Endometrial microvascular endothelial cells (primary cell): ENCODE measurements around the gene EYA3. TPM values are rescaled to one million over a fixed set of nuclear protein-coding genes. Genes with fewer than 3 reads are reported as not detected.

Experiments
- in situ Hi-C: cut with HindIII; loops from 2 replicates; pipeline ENCODE4 v1.10.0; 2017; ENCODE audit warnings: low sequenced_read_pairs, low pct_unique_long_range_greater_than_20kb; ENCODE audit errors: inconsistent ontology term
- total RNA-seq: library from RNA; depleted of rRNA; stranded (reverse); fragments of >200 nt; gene quantifications from one replicate; pipeline ENCODE4 v1.2.3, GENCODE V29; 2015; ENCODE audit errors: inconsistent ontology term

Gene EYA3
- total RNA-seq, 1 donor from 2014 or later = 15.1 TPM

DNA sequence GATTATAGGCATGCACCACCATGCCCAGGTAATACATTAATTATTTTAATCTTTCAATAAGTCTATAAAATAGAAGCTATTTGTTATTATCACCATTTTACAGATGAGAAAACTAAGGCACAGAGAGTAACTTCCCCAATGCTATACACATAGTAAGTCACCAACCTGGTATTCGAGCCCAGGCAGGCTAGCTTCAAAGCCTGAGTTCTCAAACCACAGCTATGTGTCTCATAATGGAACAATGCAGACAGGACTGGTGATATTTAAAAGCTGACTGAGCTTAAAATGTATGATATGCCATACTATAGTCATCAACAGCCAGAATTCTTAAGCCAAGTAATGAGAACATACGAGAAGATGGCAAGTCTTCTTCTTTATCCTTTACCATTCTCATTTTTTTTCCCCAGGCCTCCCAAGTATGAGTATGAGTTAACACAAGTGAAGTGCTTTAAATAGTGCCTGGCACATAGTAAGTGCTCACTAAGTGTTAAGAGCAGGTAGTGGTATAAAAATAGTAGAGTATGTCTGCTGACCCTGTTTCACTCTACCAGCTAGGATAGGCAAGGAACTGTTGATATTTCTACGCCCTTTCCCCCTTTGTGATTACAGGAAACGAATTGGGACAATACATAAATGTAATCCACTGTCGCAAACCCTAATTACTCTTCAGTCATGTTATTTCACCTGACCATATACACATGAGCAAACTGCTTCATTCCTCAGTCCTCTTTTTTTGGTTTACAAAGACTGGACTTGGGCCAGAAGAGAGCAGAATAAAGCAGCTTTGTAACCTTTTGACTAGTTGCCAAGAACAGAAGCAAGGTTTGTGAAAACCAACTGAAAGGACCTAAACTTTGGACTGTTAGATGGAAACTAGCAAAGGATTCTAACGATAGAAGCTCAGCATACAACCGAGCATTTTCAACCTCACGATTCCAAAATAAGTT, 9.5 kb downstream of the EYA3 start:
- in situ Hi-C loops = no loop called here

DNA sequence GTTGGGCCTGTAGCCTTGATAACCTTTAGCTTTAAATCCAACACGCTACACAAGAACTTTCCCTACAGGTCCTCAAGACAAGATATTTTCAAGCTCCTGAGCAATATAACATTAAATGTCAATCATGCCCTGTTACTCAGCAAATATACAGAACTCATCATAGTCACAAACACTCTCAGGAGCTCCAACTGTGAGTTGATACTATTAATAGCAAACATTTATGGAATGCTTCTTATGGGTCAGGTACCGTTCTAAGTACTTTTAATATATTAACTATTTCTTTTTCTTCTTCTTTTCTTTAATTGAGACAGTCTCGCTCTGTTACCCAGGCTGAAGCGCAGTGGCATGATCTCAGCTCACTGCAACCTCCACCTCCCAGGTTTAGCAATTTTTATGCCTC, 10.1 kb downstream of the EYA3 start:
- in situ Hi-C loops = no loop called here

DNA sequence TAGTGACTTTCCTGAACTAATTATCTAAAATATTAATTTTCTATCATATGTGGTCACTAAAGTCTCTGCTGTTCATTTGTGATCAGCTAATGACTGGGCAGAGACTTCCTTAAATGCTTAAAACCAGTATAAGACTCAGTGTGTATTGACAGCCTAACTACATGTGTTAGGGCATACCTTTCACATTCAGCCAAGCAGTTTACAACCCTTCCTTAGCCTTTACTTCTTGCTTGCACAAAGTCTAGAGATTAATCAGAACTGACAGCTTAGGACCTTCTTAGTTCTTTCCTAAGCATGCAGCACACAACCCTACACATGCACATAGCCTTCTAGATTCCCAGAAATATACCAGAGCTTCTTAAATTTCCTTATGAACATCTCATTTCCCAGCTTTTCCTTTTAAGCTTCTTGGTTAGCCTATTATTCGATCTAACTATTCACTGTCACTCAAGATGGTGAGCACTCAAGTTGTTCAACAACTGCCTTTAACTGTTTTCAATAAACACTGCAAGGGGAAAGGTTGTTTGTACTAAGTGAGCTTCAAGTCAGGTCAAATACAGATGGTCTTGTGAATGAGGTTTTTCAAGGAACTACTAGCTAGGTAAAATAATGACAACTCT, 13.4 kb downstream of the EYA3 start:
- in situ Hi-C loops = no loop called here

GRCh38 chr1:28073867-28074266, 14.5 kb downstream of the EYA3 start:
- in situ Hi-C loops = no loop called here

DNA sequence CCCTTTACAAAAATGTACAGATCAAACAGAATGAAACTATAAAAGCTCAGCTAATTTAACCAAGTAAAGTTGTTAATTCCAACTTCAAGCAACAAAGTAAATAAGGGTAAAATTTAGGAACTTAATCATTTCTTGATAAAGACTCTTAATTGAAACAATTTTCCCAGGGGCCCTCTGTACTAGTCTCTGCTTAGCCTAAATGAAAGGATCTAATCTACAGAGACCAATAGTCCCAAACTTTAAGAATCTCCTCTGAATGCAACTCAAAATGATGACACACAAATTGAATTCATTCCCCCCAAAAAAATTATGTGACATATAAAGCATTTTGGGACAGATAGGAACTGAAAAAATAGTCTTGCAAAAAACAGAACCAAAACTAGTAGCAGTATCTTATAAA, 16.6 kb downstream of the EYA3 start:
- in situ Hi-C loops = no loop called here

GRCh38 chr1:28070725-28071593, 17.5 kb downstream of the EYA3 start:
- in situ Hi-C loops = no loop called here

GRCh38 chr1:28067523-28068090, 20.8 kb downstream of the EYA3 start:
- in situ Hi-C loops = no loop called here

DNA sequence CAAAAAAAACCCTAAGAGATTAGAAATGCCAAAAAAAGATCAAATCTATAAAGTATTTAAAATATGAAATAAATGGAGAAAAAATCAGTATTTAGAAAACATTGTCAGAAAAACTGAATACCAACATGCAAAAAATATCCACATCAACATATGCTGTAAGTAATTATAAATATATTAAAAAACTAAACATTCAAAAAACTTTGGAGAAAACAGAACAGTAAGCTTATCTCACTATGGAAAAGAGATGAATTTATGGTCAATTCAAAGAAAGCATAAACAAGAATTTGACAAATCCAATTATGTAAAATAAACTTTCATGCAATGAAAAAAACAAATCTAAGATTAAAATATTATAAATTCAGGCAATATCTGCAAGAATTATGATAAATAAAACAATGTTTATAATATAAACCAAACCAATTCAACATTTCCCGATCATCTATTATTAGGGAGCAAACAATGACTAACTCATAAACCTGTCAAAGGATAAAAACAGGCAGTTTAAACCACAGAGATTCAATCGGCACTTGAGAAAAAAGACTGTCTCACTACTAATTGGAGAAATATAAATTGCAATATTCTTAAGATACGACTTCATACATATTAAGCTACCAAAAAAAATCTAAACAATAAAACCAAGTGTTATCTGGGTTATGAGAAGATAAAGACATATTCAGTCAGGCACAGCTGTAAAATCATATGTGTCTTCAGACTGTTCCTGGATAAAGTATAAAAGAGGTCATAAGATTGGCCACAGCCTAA, 21.8 kb downstream of the EYA3 start:
- in situ Hi-C loops = no loop called here

DNA sequence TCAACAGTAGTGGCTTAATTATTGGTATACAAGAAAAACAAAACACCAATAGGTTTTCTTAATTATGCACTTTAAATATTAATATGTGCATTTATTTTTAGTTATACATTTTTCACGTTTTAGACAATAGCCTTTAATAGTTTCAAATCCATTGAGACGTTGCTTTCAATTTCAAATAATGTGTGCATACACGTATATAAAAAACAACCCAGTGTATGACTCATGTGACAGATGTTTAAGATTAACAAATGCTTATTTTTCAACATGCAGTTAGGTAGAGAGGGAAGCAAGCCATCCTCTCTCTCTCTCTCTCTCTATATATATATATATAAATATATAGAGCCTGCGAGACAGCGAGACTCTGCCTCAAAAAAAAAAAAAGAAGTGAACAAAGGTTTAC, 24.3 kb downstream of the EYA3 start:
- in situ Hi-C loops = no loop called here

GRCh38 chr1:28062806-28063205, 25.6 kb downstream of the EYA3 start:
- in situ Hi-C loops = no loop called here

DNA sequence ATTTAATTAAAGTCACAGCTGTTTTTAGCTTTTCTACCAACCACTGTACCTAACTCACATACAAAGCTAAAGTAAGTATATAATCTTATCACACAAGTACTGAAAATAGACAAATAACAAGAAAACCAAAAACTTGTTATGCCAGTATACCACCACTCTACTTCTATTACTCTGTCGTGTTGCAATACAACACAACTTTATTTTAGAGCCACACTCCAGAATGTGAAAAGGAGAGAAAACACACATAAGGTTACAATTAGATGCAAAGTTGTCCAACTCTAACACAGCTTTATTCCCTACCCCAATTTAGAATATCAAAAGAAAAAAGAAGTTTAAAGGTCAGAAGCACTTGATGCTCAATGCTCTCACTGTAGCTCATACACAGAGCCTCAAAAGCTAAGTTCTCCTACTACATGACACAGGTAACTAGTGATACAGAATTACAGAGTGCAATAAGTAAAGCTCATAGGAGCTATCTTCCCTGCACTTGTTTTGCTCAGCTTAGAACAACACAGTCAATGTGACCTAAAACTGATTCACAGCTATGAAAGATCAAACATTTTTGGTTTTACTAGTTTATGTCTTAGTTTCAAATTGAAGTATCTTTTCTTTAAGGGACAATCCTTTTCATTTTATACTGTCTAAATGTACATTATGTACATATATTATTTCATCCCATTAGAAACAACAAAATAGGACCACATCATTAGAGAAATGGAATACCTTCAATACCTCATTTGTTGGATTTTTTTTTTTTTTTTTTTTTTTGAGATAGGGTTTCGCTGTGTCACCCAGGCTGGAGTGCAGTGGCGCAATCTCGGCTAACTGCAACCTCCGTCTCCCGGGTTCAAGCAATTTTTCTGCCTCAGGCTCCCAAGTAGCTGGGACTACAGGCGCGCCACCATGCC, 29.2 kb downstream of the EYA3 start:
- in situ Hi-C loops = no loop called here

- in situ Hi-C loops = no loop called here
These were observed 30.2 kb downstream of the EYA3 start for GRCh38 chr1:28058168-28058567.

DNA sequence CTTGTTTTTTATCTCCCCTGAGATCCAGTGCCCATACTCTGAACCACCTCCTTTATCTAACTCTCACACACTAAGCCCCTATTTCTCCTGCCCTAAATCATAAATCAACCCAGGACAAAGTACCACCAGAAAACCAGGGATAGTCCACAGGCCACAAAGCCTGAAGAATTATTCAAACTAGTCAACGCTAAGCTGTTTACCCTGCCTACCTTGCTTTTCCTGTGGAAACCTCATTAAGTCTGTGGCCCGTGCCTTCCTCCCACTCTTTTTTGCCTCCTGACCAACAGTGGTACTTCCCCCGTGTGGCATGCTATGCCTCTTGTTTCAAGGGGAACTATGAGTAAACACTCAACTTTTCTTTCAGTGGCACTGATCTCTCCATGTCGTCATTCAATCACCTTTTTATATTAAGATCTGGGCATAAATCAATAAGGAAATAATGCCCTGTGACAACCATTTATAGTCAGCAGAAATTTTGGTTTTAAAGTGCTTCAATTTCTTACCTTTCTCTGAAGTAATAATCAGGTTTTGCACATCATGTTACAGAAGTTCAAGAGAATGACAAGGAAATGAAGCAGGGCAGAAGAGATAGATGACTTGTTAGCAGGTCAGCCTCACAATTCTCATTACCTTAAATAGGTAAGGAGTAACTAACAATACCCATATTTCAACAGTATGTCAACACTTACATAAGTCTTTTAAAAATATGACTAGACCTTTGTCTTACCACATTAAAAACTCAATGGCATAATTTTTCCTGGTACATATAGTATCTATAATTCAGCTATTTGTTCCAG, 32.1 kb downstream of the EYA3 start:
- in situ Hi-C loops = no loop called here

DNA sequence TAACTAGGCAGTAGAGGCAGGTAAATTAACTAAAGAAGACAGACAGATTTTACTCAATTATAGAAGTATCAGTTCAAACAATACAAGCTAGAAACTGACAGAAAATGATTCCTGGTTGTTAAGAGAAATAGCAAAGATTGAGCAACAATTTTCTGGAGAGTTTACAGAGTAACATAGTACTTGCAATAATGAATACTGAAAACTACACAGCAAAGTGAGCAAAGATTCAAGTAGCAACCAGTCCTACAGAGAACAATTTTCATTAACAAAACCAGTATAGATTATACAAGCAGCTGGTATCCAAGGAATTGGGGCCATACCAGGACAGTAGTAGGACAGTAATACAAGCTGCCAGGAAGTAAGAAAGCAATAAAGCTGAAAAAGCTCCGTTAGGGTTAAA, 37.6 kb downstream of the EYA3 start:
- in situ Hi-C loops = no loop called here

- in situ Hi-C loops = no loop called here
These were observed 41.7 kb downstream of the EYA3 start for GRCh38 chr1:28046716-28047115.

GRCh38 chr1:28045777-28046176, 42.6 kb downstream of the EYA3 start:
- in situ Hi-C loops = no loop called here

DNA sequence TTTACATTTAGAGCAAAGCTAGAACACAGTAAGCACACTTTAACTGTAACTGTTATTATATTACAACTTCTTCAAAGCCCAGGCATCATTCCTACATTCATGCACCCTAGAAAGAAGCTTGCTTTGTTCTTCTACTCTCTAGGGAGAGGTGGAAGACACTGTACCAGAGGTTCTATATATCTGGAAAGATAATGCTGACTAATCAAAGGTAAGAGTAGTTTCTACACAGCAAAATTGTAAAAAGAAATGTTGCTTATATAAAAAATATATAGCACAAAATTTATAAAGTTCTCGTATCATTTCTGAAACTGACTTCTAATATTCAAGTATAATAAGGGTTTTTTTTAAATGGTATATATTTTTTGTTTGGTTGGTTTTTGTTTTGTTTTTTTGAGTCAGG, 44.0 kb downstream of the EYA3 start:
- in situ Hi-C loops = no loop called here
